Measurements from ENCODE around the gene KRTAP10-3. TPM values are rescaled to one million over a fixed set of nuclear protein-coding genes. Genes with fewer than 3 reads are reported as not detected.
A peak's percentile ranks its signal among the peaks of the same experiment; 100 is the strongest.

Gene KRTAP10-3
- total and polyA plus RNA-seq, 2 of the 13 experiments (the other 11 are each of a cell fraction or from before 2014, with no cell fraction given): not detected

GRCh38 chr21:44574457-44575306 lies 16.1 kb upstream of the KRTAP10-3 start (continued):
- TF ChIP-seq KIAA2018 (CRISPR knock-in tag; IDR thresholded peaks at IDR 0.05; ENCODE audit: borderline replicate concordance): no peak
- no peak for TF ChIP-seq ZKSCAN5 (CRISPR knock-in tag; IDR thresholded peaks at IDR 0.05)
- peak; percentile 44; the same call in 1 of the 2 replicates for TF ChIP-seq GATAD2A (CRISPR knock-in tag; IDR thresholded peaks at IDR 0.05)
- TF ChIP-seq DMAP1 (CRISPR knock-in tag; IDR thresholded peaks at IDR 0.05): 0 out of 2 replicates have a peak, but pooled peaks have one; percentile 11
- peak; percentile 70 for TF ChIP-seq ZFX (CRISPR knock-in tag; IDR thresholded peaks at IDR 0.05; ENCODE audit: low read depth)
- no peak for TF ChIP-seq NFAT5 (CRISPR knock-in tag; IDR thresholded peaks at IDR 0.05)
- 0 out of 2 replicates have a peak, but pooled peaks have one; percentile 46 for TF ChIP-seq MTF2 (CRISPR knock-in tag; IDR thresholded peaks at IDR 0.05; ENCODE audit: borderline replicate concordance)
- no peak for TF ChIP-seq FOSL1 (CRISPR knock-in tag; IDR thresholded peaks at IDR 0.05; ENCODE audit: borderline replicate concordance)
- peak; percentile 38; the same call in 1 of the 2 replicates for TF ChIP-seq TOPORS (CRISPR knock-in tag; IDR thresholded peaks at IDR 0.05)
- TF ChIP-seq NCOR1 (IDR thresholded peaks at IDR 0.05; ENCODE audit: borderline replicate concordance, low read length): peak; percentile 58; the same call in 1 of the 2 replicates
- TF ChIP-seq ZNF326 (CRISPR knock-in tag; IDR thresholded peaks at IDR 0.05; ENCODE audit: borderline replicate concordance): no peak
- no peak for TF ChIP-seq RARA (CRISPR knock-in tag; IDR thresholded peaks at IDR 0.05)
- TF ChIP-seq ZNF567 (CRISPR knock-in tag; IDR thresholded peaks at IDR 0.05; ENCODE audit: borderline replicate concordance): 0 out of 2 replicates have a peak, but pooled peaks have one; percentile 34
- 0 out of 2 replicates have a peak, but pooled peaks have one; percentile 29 for TF ChIP-seq ZNF709 (CRISPR knock-in tag; IDR thresholded peaks at IDR 0.05)
- no peak for TF ChIP-seq PHB2 (IDR thresholded peaks at IDR 0.05; ENCODE audit: partially characterized antibody)
- TF ChIP-seq ZNF883 (CRISPR knock-in tag; IDR thresholded peaks at IDR 0.05; ENCODE audit: not compliant biosample characterization): no peak
